Right atrium auricular region (tissue), 2 donors: ENCODE results near the gene ZNF747. TPM values are rescaled to one million over a fixed set of nuclear protein-coding genes. Genes with fewer than 3 reads are reported as not detected.

ENCODE experiments used
- DNase-seq: peaks from one replicate; pipeline ENCODE4 v3.0.0-alpha.2; 2019; ENCODE audit warnings: low spot score
- H3K27ac ChIP-seq, 2 donors: fragments of 200-600 bp; sonication (generic); 1 replicate in 1 of 2; 2 replicates in 1 of 2; pipeline ENCODE4 v1.5.1; 2016 to 2019
- H3K27me3 ChIP-seq, 2 donors: fragments of 200-600 bp; sonication (generic); one replicate each; pipeline versions ENCODE4 v1.5.1 to v1.6.0; 2017 to 2019
- H3K36me3 ChIP-seq: fragments of 200-600 bp; sonication (generic); one replicate; pipeline ENCODE4 v1.5.1; 2016
- H3K4me1 ChIP-seq, 2 donors: fragments of 200-600 bp; sonication (generic); one replicate each; pipeline versions ENCODE4 v1.5.1 to v1.6.0; 2017 to 2019
- H3K4me3 ChIP-seq, 2 donors: fragments of 200-600 bp; sonication (generic); 1 replicate in 1 of 2; 2 replicates in 1 of 2; pipeline ENCODE4 v1.5.1; 2017 to 2019; ENCODE audit warnings: mild to moderate bottlenecking in 1 of 2, moderate library complexity in 1 of 2
- H3K9me3 ChIP-seq, 2 donors: fragments of 200-600 bp; sonication (generic); one replicate each; pipeline ENCODE4 v1.5.1; 2019
- total RNA-seq, 2 donors: library from RNA; depleted of rRNA; stranded (reverse); fragments of >200 nt; gene quantifications; one replicate each; pipeline ENCODE4 v1.1.0, GENCODE V29; 2016
- TF ChIP-seq, protein P1 (sequence below), 2 donors: fragments of 200-600 bp; sonication (generic); IDR thresholded peaks; one replicate each; pipeline ENCODE4 v1.5.1; 2019; ENCODE audit warnings: antibody characterized with exemption in 2 of 2

ZNF747 gene
- total RNA-seq, 2 donors from 2014 or later: 13.3 to 16.2 TPM

DNA sequence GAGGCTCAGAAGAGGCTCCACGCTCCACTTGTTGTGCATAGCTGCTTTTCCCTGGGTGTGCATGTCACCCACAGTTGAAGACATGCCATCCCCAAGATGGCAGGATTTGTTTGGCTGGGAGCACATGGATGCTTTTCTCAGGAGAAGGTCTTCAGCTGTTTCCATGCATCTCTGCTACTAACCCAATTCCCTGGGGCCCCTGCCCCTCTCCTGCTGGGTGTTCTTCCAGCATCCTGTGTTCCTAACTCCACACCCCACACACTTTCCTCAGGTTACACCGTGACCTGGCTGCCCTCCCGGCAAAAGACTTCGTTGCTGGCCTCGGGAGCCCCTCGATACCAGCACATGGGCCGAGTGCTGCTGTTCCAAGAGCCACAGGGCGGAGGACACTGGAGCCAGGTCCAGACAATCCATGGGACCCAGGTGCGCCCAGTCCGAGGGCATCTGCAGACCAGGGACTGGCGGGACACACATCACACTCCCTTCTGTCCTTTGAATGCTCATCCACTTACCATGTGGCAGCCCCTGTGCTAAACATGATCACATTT, 40.6 kb downstream of the ZNF747 start:
- Histone ChIP-seq H3K27me3 (no peaks in the 10 kb centered on the region), H3K9me3 (no peaks in the 10 kb centered on the region), H3K27ac (no peak overlapping the region), H3K4me1 (no peaks in the 10 kb centered on the region), H3K4me3 (no peak overlapping the region), H3K36me3 (no peaks in the 10 kb centered on the region)
- TF ChIP-seq, protein P1, sequence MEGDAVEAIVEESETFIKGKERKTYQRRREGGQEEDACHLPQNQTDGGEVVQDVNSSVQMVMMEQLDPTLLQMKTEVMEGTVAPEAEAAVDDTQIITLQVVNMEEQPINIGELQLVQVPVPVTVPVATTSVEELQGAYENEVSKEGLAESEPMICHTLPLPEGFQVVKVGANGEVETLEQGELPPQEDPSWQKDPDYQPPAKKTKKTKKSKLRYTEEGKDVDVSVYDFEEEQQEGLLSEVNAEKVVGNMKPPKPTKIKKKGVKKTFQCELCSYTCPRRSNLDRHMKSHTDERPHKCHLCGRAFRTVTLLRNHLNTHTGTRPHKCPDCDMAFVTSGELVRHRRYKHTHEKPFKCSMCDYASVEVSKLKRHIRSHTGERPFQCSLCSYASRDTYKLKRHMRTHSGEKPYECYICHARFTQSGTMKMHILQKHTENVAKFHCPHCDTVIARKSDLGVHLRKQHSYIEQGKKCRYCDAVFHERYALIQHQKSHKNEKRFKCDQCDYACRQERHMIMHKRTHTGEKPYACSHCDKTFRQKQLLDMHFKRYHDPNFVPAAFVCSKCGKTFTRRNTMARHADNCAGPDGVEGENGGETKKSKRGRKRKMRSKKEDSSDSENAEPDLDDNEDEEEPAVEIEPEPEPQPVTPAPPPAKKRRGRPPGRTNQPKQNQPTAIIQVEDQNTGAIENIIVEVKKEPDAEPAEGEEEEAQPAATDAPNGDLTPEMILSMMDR (IDR thresholded peaks at IDR 0.05): no peak
- no peak for DNase-seq

DNA sequence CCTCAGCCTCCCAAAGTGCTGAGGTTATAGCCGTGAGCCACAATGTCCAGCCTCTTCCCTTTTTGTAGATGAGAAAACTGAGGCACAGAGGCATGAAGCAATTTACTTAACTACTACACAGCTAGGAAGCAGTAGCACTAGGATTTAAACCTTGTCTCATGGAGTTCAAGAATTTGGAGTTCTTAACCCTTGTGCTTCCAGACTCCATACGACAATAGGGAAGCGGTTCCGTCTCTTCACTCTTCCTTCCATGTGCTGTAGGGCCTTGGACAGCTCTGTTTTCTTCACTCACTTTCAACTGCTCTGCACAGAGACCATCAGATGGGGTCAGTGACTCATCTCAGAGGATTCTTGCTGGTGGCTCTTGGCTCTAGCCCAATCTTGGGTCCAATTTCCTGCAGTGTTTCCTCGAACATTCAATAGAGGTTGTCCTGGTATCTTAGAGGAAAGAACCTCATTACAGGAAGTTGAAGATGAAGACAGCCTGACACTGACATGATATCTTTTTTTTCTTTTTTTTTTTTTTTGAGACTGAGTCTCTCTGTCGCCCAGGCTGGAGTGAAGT, 42.8 kb downstream of the ZNF747 start:
- Histone ChIP-seq H3K36me3 (no peaks in the 10 kb centered on the region), H3K4me1 (no peaks in the 10 kb centered on the region), H3K27ac (no peak overlapping the region), H3K27me3 (no peaks in the 10 kb centered on the region), H3K4me3 (no peak overlapping the region), H3K9me3 (no peaks in the 10 kb centered on the region)
- TF ChIP-seq, protein P1 (IDR thresholded peaks at IDR 0.05): no peak
- no peak for DNase-seq

DNA sequence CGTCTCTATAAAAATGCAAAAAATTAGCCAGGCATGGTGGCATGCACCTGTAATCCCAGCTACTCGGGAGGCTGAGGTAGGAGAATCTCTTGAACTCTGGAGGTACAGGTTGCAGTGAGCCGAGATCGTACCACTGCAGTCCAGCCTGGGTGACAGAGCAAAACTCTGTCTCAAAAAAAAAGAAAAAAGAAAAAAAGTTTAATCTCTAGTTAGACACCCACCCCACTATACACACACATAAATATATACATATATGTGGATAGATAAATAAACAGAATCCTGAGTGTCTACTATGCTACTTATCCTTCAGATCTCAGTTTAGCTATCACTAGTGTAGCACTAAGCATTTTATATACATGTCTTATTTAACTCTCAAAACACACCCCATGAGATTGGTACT, 43.4 kb downstream of the ZNF747 start:
- TF ChIP-seq, protein P1 (IDR thresholded peaks at IDR 0.05): no peak
- no peaks in the 10 kb centered on the region for H3K27me3 ChIP-seq
- no peaks in the 10 kb centered on the region for H3K36me3 ChIP-seq
- H3K9me3 ChIP-seq: no peaks in the 10 kb centered on the region
- H3K4me1 ChIP-seq: no peaks in the 10 kb centered on the region
- H3K27ac ChIP-seq: no peak overlapping the region
- no peak for DNase-seq
- H3K4me3 ChIP-seq: no peak overlapping the region

DNA sequence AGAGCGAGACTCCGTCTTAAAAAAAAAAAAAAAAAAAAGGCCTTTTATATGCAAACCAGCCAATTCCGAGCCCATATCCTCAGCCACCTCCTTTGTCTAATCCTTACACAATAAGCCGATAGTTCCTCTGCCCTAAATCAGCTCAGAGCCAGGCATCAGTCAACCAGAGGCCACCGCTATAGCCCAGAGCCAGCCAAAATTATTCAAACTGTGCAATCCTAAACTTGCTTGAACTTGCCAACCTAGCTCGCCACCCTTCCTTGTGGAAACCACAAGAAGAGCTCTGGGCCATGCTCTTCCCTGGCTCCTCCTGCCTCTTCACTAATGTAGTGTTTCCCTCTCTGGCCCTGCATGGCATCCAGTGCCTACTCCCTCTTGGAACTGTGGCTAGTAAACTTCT, 44.4 kb downstream of the ZNF747 start:
- no peak overlapping the region for H3K27ac ChIP-seq
- no peaks in the 10 kb centered on the region for H3K9me3 ChIP-seq
- H3K36me3 ChIP-seq: no peaks in the 10 kb centered on the region
- H3K4me1 ChIP-seq: no peaks in the 10 kb centered on the region
- TF ChIP-seq, protein P1 (IDR thresholded peaks at IDR 0.05): no peak
- no peak for DNase-seq
- no peak overlapping the region for H3K4me3 ChIP-seq
- H3K27me3 ChIP-seq: no peaks in the 10 kb centered on the region

DNA sequence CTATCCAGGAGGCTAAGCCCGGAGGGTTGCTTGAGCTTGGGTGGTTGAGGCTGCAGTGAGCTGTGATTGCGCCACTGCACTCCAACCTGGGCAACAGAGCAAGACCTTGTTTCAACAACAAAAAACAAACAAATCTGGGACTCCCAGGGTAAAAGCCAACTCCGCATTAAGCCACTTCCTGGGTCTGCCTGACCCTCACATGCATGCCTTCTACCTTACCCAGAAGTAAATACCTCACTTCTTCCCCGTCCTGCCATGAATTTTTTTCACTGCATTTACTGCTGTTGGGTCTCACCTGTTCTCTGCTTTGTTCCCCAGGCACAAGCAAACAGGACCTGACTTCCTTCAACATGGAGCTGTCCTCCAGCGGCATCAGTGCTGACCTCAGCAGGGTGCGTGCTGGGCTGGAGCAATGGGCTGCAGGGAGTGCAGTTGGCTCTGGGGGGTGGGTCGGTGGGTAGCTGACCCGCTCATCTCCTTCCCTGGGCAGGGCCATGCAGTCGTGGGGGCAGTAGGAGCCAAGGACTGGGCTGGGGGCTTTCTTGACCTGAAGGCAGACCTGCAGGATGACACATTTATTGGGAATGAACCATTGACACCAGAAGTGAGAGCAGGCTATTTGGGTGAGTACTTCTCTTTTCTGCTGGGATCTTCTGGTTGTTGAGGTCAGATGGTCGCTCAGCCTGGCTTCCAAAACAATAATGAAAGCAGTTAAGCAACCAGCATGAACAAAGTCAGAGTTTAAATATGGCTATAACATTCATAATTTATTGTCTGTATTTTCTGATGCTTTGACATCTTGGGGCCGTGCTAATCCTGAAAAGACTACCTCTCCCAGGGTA, 45.7 kb downstream of the ZNF747 start:
- Histone ChIP-seq H3K4me3 (no peak overlapping the region), H3K36me3 (no peaks in the 10 kb centered on the region), H3K9me3 (no peaks in the 10 kb centered on the region), H3K4me1 (no peaks in the 10 kb centered on the region), H3K27me3 (no peaks in the 10 kb centered on the region), H3K27ac (no peak overlapping the region)
- TF ChIP-seq, protein P1 (IDR thresholded peaks at IDR 0.05): no peak
- no peak for DNase-seq
